ENCODE measurements around the gene PDHB.
"Not testable (repeated sequence)": the region's sequence is repeated elsewhere in the genome, so short reads cannot be mapped to it uniquely, and the experiment has no call there.

Gene PDHB

DNA sequence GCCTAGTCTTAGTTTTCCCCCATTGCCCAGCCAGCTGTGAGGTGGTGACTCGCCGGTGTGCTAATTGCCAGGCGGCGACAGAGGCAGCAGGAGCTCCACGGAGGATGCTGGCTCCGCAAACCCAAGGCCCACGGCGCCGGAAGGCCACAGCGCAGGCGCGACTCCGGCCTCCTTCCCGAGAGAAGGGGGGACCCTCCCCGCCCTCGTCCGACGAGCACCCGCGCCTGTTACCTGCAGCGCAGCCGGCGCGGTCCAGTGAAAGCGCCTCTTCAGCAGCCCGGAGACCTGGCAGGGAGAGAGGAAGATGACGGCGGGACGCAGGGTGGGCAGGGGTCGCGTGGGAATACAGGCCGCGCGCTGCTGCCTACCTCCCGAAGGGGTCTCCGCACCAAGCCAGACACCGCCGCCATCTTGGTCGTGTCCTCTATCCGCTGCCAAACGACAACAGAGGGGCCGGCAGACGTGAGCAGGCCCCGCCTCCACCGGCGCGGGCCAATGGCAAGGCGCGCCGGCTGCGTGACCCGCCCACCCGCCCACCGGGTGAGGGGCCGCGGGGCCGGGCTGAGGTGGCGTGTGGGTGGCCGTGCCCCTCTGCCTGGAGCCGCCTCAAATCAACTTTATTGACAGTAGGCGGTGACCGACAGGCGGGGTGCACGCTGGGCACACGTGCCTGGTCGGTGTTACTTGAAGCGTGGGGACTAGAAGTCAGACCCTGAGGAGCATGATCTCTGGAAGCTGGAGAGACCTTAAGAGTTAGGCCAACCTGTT lies at the start of gene PDHB:
Gene PDHB, minus strand, starts transcription at position 433 of the 768 bp plus-strand sequence. Its CDS starts 23 bp downstream, at position 410.
- DNase-seq (ENCODE audit: low spot score): peak; percentile 84

- DNase-seq (ENCODE audit: low spot score): no peak
These were observed 49.4 kb upstream of the PDHB start for GRCh38 chr3:58482917-58483636.

- no peak for DNase-seq (ENCODE audit: low spot score)
These were observed 46.7 kb upstream of the PDHB start for GRCh38 chr3:58480309-58480708.

DNA sequence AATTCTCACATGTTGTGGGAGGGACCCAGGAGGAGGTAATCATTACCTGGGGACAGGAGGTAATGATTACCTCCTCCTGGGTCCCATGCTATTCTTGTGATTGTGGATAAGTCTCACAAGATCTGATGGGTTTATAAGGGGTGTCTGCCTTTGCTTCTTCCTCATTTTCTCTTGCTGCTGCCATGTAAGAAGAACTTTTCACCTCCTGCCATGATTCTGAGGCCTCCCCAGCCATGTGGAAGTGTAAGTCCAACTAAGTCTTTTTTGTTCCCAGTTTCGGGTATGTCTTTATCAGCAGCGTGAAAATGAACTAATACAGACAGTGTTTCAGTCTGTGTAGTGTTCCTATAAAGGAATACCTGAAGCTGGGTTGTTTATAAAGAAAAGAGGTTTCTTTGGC lies 45.1 kb upstream of the PDHB start:
- DNase-seq (ENCODE audit: low spot score): no peak

DNA sequence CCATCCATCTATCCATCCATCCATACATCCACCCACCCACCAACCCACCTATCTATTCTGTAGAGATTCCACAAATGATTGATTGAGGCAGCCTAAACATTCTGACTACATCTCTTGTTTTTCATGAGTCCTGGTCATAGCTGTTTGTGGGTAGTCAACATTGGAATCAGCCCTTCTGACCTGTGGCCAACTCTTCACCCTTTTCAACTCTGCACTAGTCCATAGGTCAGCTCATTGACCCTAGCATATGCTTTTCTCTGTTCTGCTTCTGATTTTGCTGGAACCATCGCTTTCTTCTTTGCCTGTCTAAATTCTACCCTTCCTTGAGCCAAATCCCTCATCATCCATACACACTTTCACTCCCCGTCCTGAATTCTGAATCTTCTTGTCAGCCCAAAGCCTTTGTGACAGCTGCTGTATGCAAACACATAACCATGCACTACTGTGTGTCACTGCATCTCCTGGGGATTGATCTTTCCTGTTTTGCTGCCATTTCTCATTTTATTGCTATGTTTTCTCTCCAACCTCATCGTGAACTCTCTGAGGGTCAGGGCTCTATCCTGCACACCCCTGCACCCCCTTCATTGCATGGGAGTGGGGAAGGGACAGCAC lies 41.4 kb upstream of the PDHB start:
- no peak for DNase-seq (ENCODE audit: low spot score)

GRCh38 chr3:58474348-58474911 lies 40.8 kb upstream of the PDHB start:
- DNase-seq (ENCODE audit: low spot score): no peak

- no peak for DNase-seq (ENCODE audit: low spot score)
These were observed 39.6 kb upstream of the PDHB start for GRCh38 chr3:58473275-58473674.

- DNase-seq (ENCODE audit: low spot score): no peak
These were observed 37.6 kb upstream of the PDHB start for GRCh38 chr3:58471025-58471887.

DNA sequence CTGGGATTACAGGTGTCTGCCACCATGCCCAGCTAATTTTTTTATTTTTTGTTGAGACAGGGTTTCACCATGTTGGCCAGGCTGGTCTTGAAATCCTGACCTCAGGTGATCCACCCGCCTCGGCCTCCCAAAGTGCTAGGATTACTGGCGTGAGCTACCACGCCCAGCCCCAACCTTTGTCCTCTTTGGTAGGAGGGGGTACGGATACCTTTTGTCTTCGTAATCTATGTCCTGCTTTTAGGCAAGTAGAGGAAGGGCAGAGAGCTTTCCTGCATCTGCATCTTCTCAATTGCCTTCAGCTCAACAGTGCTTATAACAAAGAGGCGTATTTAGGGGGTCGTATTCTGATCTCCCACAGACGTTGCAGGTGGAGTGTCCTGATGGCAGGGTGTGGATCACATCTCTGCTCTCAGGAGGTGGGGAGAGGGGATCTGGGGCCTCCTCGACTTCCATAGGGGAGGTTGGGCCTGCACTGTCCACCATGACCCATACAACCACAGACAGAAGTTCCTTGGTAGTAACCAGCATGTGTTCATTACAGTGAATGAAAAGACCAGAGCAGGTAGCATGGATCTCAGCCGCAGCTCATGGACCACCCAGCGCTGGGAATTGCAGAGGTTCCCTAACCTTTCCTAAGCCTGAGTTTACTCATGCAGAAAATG lies 36.9 kb upstream of the PDHB start:
- DNase-seq (ENCODE audit: low spot score): no peak

DNA sequence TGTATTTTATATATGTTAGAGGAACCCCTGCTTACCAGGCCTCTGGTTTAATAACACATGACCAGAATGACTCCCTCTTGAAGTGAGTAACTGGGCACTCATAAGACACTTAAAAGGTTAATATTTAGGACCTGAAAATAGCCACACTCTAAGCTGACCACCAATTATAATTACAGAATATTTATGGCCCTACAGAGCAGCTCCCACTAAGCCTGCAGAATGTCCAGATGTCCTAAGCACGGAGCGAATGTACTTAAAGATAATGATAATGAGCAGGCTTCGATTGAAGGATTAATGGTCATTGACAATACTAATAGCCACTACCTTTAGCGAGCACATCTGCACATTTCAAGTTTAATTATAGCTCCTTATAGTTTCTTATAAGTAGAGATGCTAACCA lies 35.5 kb upstream of the PDHB start:
- no peak for DNase-seq (ENCODE audit: low spot score)

GRCh38 chr3:58466899-58467563 lies 33.4 kb upstream of the PDHB start:
- DNase-seq (ENCODE audit: low spot score): no peak

GRCh38 chr3:58464866-58465265 lies 31.2 kb upstream of the PDHB start:
- DNase-seq (ENCODE audit: low spot score): no peak

DNA sequence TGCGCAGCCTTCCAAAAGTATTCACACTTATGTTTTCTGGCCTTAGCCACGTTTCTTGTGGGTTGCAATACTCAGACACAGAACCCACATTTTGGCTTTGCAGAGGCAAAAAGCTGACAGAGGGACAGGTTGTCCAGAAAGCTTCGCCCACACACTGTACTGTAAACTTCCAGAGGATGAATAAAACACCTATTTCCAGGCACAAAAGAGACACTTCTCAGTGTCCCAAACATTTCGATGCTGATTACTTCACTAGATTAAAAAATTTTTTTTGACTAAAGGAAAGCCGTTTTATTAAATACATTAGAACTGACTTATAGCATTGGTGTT lies 30.3 kb upstream of the PDHB start:
- DNase-seq (ENCODE audit: low spot score): no peak

GRCh38 chr3:58463181-58463941 lies 29.7 kb upstream of the PDHB start:
- peak; percentile 52 for DNase-seq (ENCODE audit: low spot score)

DNA sequence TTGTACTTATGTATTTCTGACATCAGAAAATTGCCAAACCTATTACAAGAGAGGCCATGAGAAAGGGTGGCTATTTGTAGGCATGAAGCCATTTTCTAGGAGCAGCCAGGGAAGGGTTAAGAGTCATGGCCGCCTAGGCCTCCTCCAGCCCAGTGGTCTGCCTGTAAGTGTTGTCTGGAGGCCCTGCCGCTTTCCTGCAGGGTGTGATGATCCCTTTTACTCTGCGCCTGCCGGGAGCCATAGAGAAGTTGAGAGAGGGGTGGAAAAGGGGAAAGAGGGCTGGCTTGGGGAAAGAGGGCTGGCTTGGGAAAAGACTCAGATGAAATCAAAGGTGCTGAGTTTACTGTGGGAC lies 29.2 kb upstream of the PDHB start:
- DNase-seq (ENCODE audit: low spot score): no peak

GRCh38 chr3:58459160-58459559 lies 25.5 kb upstream of the PDHB start:
- DNase-seq (ENCODE audit: low spot score): no peak

- no peak for DNase-seq (ENCODE audit: low spot score)
These were observed 18.5 kb upstream of the PDHB start for GRCh38 chr3:58452176-58452575.

GRCh38 chr3:58441514-58442450 lies 8.2 kb upstream of the PDHB start:
- no peak for DNase-seq (ENCODE audit: low spot score)

GRCh38 chr3:58440996-58441355 lies 7.3 kb upstream of the PDHB start:
- DNase-seq (ENCODE audit: low spot score): not testable (repeated sequence)
